Endothelial cell of umbilical vein (primary cell): Measurements from ENCODE around the gene PLOD1. TPM values are rescaled to one million over a fixed set of nuclear protein-coding genes. Genes with fewer than 3 reads are reported as not detected.

Source experiments
- BruUV-seq: library from RNA; stranded (reverse); fragments of 400-500 nt; replicated peaks from 2 replicates; lab custom pipeline; 2021; lab: Mats Ljungman, UMichigan
- CTCF ChIA-PET: fragments of 300-600, 350-600 bp; sonication (Branson Sonifier 250); formaldehyde crosslinking; loops from one replicate; lab custom pipeline; 2021; ENCODE audit warnings: antibody characterized with exemption, inconsistent platforms; lab: Charles Lee
- POLR2A ChIA-PET: fragments of 300-600, 350-600 bp; sonication (Branson Sonifier 250); formaldehyde crosslinking; loops from one replicate; lab custom pipeline; 2021; ENCODE audit warnings: antibody characterized with exemption, inconsistent platforms; lab: Charles Lee
- DNase-seq: peaks from one replicate; pipeline ENCODE4 v3.0.0-alpha.2; 2011; ENCODE audit warnings: low read depth, low spot score
- FAIRE-seq: peaks from 2 replicates; lab custom pipeline; 2011; peaks lifted over from hg19 to GRCh38; lab: Jason Lieb, UNC
- H2AFZ ChIP-seq: 2 replicates; pipeline ENCODE4 v1.6.0; 2012; ENCODE audit warnings: low read depth, low read length, control low read depth, inconsistent platforms
- H3K27ac ChIP-seq: 2 replicates; pipeline ENCODE4 v1.5.1; 2011; ENCODE audit warnings: low read depth, mild to moderate bottlenecking, control low read depth, low read length, moderate library complexity; ENCODE audit not compliant: insufficient read depth
- H3K27me3 ChIP-seq, 2 experiments: 2 replicates each; pipeline versions ENCODE4 v1.6.0 to v1.6.1; 2011; ENCODE audit warnings: low read length in 2 of 2, mixed read lengths in 1 of 2; ENCODE audit not compliant: control insufficient read depth in 2 of 2, insufficient read depth in 2 of 2
- H3K36me3 ChIP-seq, 2 experiments: 2 replicates in 1 of 2; 3 replicates in 1 of 2; pipeline ENCODE4 v1.5.1; 2011; ENCODE audit warnings: low read length in 2 of 2, mild to moderate bottlenecking in 1 of 2, moderate library complexity in 1 of 2; ENCODE audit not compliant: control insufficient read depth in 2 of 2, insufficient read depth in 2 of 2; ENCODE audit errors: extremely low read depth in 1 of 2
- H3K4me1 ChIP-seq: 3 replicates; pipeline ENCODE4 v1.5.1; 2011; ENCODE audit warnings: mild to moderate bottlenecking, low read length; ENCODE audit not compliant: control insufficient read depth, insufficient read depth; ENCODE audit errors: extremely low read depth
- H3K4me2 ChIP-seq: 2 replicates; pipeline ENCODE4 v1.6.1; 2011; ENCODE audit warnings: low read length, control low read depth, mixed read lengths; ENCODE audit not compliant: insufficient read depth
- H3K4me3 ChIP-seq, 3 experiments: fragments of 200-600 bp in 1 of 3; sonication (generic), shearing (Covaris generic) in 1 of 3; replicated peaks in 1 of 3; 2 replicates each; pipeline ENCODE4 v1.5.1; 2011 to 2016; ENCODE audit warnings: control low read depth in 3 of 3, low read length in 3 of 3, mild to moderate bottlenecking in 2 of 3, inconsistent platforms in 1 of 3, low read depth in 1 of 3, moderate library complexity in 1 of 3; ENCODE audit not compliant: insufficient read depth in 1 of 3
- H3K79me2 ChIP-seq: 2 replicates; pipeline ENCODE4 v1.6.0; 2012; ENCODE audit warnings: low read length, inconsistent platforms; ENCODE audit not compliant: control insufficient read depth, insufficient read depth
- H3K9ac ChIP-seq: replicated peaks from 2 replicates; pipeline ENCODE3; 2011; ENCODE audit warnings: low read length, control low read depth; ENCODE audit not compliant: insufficient read depth; ENCODE audit errors: extremely low read depth
- H3K9me1 ChIP-seq: replicated peaks from 3 replicates; pipeline ENCODE4 v1.6.0; 2011; ENCODE audit warnings: mild to moderate bottlenecking, low read length; ENCODE audit not compliant: control insufficient read depth, insufficient read depth; ENCODE audit errors: extremely low read depth
- H3K9me3 ChIP-seq: replicated peaks from 2 replicates; pipeline ENCODE4 v1.5.1; 2012; ENCODE audit warnings: low read length, inconsistent platforms; ENCODE audit not compliant: control insufficient read depth, insufficient read depth
- H4K20me1 ChIP-seq: replicated peaks from 2 replicates; pipeline ENCODE3; 2011; ENCODE audit warnings: mild to moderate bottlenecking, low read length; ENCODE audit not compliant: control insufficient read depth, insufficient read depth; ENCODE audit errors: extremely low read depth
- CTCF ChIP-seq, 2 donors: IDR thresholded peaks; 1 replicate in 1 of 2; 2 replicates in 1 of 2; pipeline ENCODE4 v1.5.1; 2011; ENCODE audit warnings: low read length in 2 of 2, mild to moderate bottlenecking in 2 of 2, moderate library complexity in 2 of 2, control low read depth in 1 of 2, inconsistent platforms in 1 of 2, low read depth in 1 of 2; ENCODE audit not compliant: insufficient read depth in 1 of 2; ENCODE audit errors: extremely low read depth in 1 of 2
- EZH2 ChIP-seq: IDR thresholded peaks from 2 replicates; pipeline ENCODE4 v1.6.1; 2012; ENCODE audit warnings: borderline replicate concordance, low read depth, mild to moderate bottlenecking, moderate library complexity, low read length, inconsistent platforms; ENCODE audit not compliant: severe bottlenecking
- FOS ChIP-seq: IDR thresholded peaks from 2 replicates; pipeline ENCODE4 v1.6.1; 2011; ENCODE audit warnings: mild to moderate bottlenecking, low read length, moderate library complexity, borderline replicate concordance; ENCODE audit not compliant: insufficient read depth
- GATA2 ChIP-seq: IDR thresholded peaks from 2 replicates; pipeline ENCODE4 v1.7.0; 2011; ENCODE audit warnings: low read depth, mild to moderate bottlenecking, moderate library complexity, mixed read lengths, low read length; ENCODE audit not compliant: insufficient read length, insufficient read depth
- JUN ChIP-seq: IDR thresholded peaks from 2 replicates; pipeline ENCODE4 v1.6.1; 2011; ENCODE audit warnings: borderline replicate concordance, low read depth; ENCODE audit not compliant: insufficient read length, insufficient read depth
- MYC ChIP-seq: IDR thresholded peaks from one replicate; pipeline ENCODE4 v1.6.1; 2011; ENCODE audit warnings: mild to moderate bottlenecking, low read depth, low read length
- POLR2A ChIP-seq: IDR thresholded peaks from 2 replicates; pipeline ENCODE4 v1.6.1; 2012; ENCODE audit warnings: low read depth, mild to moderate bottlenecking, control low read depth, low read length
- POLR2AphosphoS5 ChIP-seq: IDR thresholded peaks from 2 replicates; pipeline ENCODE4 v1.6.1; 2012; ENCODE audit warnings: low read depth, mild to moderate bottlenecking, control low read depth, low read length, moderate library complexity; ENCODE audit not compliant: insufficient read depth
- dilution Hi-C: fragments of 300-500 bp; cut with MboI; formaldehyde crosslinking; loops from one replicate; pipeline ENCODE4 v1.15.0; 2019; ENCODE audit warnings: low sequenced_read_pairs; ENCODE audit not compliant: extremely low pct_ligation_motif_present
- intact Hi-C: fragments of 100-400 bp; cut with micrococcal nuclease; formaldehyde crosslinking; loops from one replicate; pipeline ENCODE4 v1.10.0; 2022
- polyA plus RNA-seq, 4 experiments: library from polyadenylated mRNA; depleted of rRNA in 3 of 4; stranded (reverse) in 3 of 4; unstranded in 1 of 4; fragments of >200 nt; gene quantifications; 2 replicates each; pipeline versions ENCODE4 v1.2.1 to v1.2.3, GENCODE V29; 2011 to 2012; ENCODE audit warnings: missing spikeins in 1 of 4
- total RNA-seq: library from RNA; stranded (reverse); gene quantifications from 2 replicates; pipeline ENCODE4 v1.2.3, GENCODE V29; 2021
- TF ChIP-seq, protein P1 (sequence below): IDR thresholded peaks from 2 replicates; pipeline ENCODE4 v1.6.1; 2011; ENCODE audit not compliant: insufficient read depth, insufficient read length

The PLOD1 gene
- total and polyA plus RNA-seq, 2 donors (not counting 3 experiments of a cell fraction or from before 2014, with no cell fraction given): 260 to 412 TPM

DNA sequence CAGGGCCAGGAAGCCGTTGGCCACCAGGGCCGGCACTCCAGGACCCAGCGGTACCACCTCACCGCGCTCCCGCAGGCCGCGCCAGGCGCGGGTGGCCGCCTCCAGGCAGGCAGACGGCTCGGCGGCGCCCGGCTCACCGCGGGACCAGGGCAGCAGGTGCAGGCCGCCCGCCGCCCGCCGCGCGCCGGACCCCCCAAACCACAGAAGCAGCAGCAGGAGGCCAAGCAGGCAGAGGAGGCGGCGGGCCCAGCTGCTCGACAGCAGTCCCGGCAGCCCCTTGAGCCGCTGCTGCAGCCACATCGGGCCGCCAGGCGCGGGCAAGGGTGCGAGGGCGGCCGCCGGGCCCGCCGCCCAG, 8.6 kb upstream of the PLOD1 start:
- peak overlapping the region; percentile 20 to 56 (median 26) for H3K4me3 ChIP-seq
- H3K4me2 ChIP-seq: peak overlapping the region; percentile 28
- FAIRE-seq (no peak), DNase-seq (no peak)
- no peaks in the 10 kb centered on the region for H4K20me1 ChIP-seq
- H3K9ac ChIP-seq: peak overlapping the region; percentile 6
- H2AFZ ChIP-seq: no peak overlapping the region
- no peaks in the 10 kb centered on the region for H3K9me1 ChIP-seq
- H3K27ac ChIP-seq: no peak overlapping the region
- intact Hi-C loops (loop anchor here (1.0 kb wide), 3 partner anchors 8 to 54 kb away; partner anchors contain the start of genes MFN2 and PLOD1), dilution Hi-C loops (no loop called here)
- no peaks in the 10 kb centered on the region for H3K27me3 ChIP-seq
- peaks cover 0 to 11% of the 10 kb centered on the region in 2 experiments for H3K36me3 ChIP-seq
- H3K79me2 ChIP-seq: peaks cover 25% of the 10 kb centered on the region
- CTCF ChIA-PET: interaction anchor here (0.7 kb wide), 1 partner anchor 14 kb away, joined by 3 read pairs; no protein-coding TSS in a partner anchor
- no peaks in the 10 kb centered on the region for H3K9me3 ChIP-seq
- TF ChIP-seq POLR2A (no peak), POLR2AphosphoS5 (no peak), CTCF (IDR thresholded peaks at IDR 0.05; ENCODE audit: extremely low read depth in 1 of 2, insufficient read depth in 1 of 2, low read depth in 1 of 2, low read length in 2 of 2) (no peak), EZH2 (no peak), JUN (no peak), FOS (no peak), MYC (no peak), GATA2 (no peak)
- TF ChIP-seq, protein P1, sequence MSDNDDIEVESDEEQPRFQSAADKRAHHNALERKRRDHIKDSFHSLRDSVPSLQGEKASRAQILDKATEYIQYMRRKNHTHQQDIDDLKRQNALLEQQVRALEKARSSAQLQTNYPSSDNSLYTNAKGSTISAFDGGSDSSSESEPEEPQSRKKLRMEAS: no peak
- no TSS peak for BruUV-seq
- POLR2A ChIA-PET: interaction anchor here (2.2 kb wide), 1 partner anchor 17 kb away, joined by 45 read pairs; no protein-coding TSS in a partner anchor
- H3K4me1 ChIP-seq: peaks cover 34% of the 10 kb centered on the region
